Suppressor macrophage treated with lipopolysaccharide for 1 hour (primary cell): ENCODE results near the gene ADCY9.

ENCODE experiments used
- DNase-seq, 3 donors: peaks; one replicate each; pipeline ENCODE4 v3.0.0-alpha.2; 2020 to 2022

Gene ADCY9

GRCh38 chr16:4120176-4120575, 3.9 kb upstream of the ADCY9 start:
- DNase-seq, result no peak

- DNase-seq, result no peak
These were observed 972 bp upstream of the ADCY9 start for GRCh38 chr16:4117250-4117578.

GRCh38 chr16:4115949-4116318, 308 bp downstream of the ADCY9 start:
- DNase-seq, result no peak

- DNase-seq, result peak; percentile 82 to 92 (median 86)
These were observed 863 bp downstream of the ADCY9 start for GRCh38 chr16:4115209-4115948.

- DNase-seq, result no peak
These were observed 1.7 kb downstream of the ADCY9 start for GRCh38 chr16:4114257-4115208.

- DNase-seq, result no peak
These were observed 2.6 kb downstream of the ADCY9 start for GRCh38 chr16:4113358-4114256.

DNA sequence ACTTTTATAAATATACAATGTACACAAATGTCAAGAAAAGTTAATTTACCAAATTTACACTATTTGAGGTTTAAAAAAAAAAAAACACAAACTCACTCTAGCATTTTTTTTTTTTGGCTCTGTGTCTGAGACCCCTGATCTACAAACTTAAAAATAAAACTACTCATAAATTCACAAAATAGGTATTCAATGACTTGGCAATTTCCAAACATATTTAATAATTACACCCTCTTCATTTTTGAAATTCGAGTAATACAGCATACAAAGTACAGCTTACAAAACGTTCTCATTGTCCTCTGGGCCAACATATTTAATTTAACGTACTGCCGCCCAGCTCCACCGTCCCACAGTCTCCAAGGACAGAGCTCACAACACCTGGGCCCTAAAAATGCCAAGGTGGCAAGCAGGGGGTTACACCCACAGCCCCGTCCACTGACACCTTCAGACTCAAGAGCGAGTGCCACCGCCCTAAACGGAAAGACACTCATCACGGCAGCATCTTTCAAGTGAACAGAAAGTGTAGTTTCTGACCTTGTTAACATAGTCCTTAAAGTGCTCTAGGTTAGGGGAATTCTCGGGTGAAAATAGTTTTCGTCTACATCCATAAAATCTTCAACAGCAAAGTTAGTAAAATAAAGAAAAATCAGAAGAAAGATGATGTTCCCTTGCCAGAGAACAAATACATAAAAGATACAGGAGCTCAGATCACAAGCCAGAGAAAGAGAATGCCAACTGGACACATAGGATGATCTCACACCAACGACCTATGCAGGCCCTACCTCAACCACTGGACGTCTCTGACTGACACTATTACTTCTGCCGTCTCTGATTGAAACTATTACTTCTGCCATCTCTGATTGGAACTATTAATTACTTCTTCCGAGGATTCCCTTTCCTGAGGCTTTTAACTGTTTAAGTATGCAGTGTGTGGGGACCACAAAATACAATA, 4.2 kb downstream of the ADCY9 start:
- no peak for DNase-seq

- DNase-seq, result no peak
These were observed 5.6 kb downstream of the ADCY9 start for GRCh38 chr16:4110680-4111079.

DNA sequence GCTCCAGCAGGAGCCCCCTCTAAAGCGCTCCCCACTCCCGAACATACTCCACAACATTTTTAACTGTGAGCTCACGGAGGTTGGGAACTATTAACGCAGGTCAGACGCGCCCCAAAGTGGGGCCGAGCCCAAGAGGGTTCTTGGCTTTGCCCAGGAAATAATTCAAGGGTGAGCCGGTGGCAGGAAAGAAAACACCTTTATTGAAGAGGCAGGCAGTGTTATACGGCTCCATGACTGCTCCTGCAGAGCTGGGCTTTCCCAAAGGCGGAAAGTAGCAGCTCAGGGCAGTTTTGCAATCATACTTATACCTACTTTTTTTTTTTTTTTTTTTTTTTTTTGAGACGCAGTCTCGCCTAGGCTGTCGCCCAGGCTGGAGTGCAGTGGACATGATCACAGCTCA, 6.2 kb downstream of the ADCY9 start:
- DNase-seq, result no peak

- no peak for DNase-seq
These were observed 6.9 kb downstream of the ADCY9 start for GRCh38 chr16:4109250-4109736.

GRCh38 chr16:4106516-4106915, 9.7 kb downstream of the ADCY9 start:
- no peak for DNase-seq

- DNase-seq, result no peak
These were observed 10.4 kb downstream of the ADCY9 start for GRCh38 chr16:4105848-4106247.

- DNase-seq, result no peak
These were observed 12.5 kb downstream of the ADCY9 start for GRCh38 chr16:4103745-4104144.

DNA sequence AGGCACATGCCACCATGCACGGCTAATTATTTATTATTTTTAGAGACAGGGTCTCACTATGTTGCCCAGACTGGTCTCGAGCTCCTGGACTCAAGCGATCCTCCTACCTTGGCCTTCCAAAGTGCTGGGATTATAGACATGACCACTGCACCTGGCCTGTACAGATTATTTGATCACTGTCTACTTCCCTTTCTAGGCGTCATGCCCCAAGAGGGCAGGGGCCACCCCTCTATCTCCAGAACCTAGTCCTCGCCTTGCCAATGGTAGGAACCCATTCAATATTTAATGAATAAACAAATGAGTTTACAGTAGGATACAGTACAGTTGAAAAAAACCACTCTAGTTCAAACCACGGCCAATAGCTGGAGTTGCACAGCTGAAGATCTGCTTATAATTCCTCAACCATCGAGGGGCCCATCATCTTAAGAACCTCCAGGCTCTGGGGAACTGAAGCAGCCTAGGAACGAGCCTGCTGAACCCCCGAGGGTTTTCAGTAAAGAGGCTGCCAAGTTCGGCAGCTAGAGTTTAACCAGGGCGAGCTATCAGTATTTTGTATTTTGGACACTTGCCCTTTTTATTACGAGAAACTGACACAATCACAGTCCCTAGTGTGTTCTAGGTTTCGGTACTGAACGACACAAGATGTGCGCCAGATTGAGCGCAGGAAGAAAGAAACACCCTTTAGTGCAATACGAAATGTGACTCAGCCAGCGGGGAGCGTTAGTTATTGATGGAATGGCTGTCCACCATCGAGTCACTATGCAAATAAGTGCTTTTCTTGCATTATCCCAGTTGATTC, 14.6 kb downstream of the ADCY9 start:
- no peak for DNase-seq

DNA sequence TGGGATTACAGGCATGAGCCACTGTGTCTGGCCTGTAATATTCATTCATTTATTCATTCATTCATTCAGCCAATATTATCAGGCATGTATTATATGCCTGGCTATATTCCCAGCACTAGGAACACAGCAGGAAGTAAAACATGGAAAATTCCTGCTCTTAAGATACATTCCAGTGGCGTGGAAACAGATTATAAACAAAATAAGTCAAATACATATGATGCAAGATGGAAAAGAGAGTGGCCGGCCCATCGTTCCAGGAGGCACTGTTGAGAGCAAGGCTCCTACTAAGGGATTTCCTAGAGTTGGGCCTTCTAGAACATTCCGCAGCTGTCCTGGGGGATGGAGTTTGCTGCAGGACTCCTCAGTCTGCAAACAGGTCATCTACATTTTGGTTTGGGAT, 17.7 kb downstream of the ADCY9 start:
- no peak for DNase-seq

DNA sequence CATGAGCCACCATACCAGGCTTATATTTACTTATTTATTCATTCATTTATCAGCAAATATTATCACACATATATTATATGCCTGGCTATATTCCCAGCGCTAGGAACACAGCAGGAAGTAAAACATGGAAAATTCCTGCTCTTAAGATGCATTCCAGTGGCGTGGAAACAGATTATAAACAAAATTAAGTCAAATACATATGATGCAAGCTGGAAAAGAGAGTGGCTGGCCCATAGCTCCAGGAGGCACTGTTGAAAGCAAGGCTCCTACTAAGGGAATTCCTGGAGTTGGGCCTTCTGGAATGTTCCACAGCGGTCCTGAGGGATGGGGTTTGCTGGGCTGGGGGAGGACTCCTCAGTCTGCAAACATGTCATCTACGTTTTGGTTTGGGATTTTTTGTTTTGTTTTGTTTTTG, 18.4 kb downstream of the ADCY9 start:
- no peak for DNase-seq

GRCh38 chr16:4096509-4096908, 19.7 kb downstream of the ADCY9 start:
- DNase-seq, result peak in 1 of 3 donors; percentile 36

DNA sequence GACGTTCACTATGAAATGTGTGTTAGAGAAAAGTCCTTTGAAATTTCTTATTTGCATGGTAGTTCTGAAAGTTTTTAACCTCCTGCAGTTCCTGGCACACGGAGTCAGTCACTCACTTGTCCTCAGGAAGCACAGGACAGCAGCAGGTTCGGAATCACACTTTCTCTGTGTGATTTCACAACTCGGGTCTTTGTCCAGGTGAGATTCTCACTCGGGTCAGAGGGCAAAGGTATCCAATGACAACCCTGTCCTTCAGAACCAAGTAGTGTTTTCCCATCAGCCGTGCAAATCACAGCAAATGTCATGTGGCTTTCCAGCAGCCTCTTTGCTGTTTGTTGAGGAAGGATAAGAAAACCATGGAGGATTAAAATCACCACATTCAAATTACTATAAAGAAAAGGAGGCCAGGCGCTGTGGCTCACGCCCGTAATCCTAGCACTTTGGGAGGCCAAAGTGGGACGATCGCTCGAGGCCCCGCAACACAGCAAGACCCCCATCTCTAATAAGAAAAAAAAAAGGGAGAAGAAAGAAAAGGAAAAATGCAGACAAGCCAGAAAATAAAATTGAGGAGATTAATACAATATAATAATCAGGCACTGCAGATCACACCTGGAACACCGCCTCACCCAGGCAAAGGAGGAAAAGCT, 22.0 kb downstream of the ADCY9 start:
- DNase-seq, result no peak

DNA sequence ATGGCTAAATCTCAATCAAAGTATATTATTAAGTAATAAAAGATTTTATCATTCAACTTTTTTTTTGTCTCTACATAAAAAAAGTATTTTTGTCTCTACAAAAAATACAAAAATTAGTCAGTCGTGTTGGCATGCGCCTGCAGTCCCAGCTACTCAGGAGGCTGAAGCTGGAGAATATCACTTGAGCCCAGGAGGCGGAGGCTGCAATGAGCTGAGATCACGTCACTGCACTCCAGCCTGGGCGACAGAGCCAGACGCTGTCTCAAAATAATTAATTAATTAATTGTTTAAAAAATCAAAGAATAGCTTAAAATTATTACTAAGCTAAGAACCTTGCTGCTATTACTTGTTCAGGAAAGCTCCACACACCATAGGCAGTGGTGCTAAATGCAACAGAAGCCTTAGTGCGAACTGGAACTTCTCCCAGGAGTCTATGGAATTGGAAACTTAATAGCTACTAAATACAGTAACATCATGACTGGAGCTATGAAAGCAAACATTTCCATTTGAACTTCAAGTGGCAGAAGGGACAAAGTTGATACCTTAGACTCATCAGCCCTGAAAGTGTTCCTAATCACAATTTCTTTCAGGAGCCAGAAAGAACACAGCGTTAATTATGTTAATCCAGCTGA, 22.6 kb downstream of the ADCY9 start:
- DNase-seq, result no peak
